WERI-Rb-1 (cell line): ENCODE data around the gene DYRK1B.
"Not testable (repeated sequence)": the region's sequence is repeated elsewhere in the genome, so short reads cannot be mapped to it uniquely, and the experiment has no call there.

Experiments
- DNase-seq: peaks from one replicate; pipeline ENCODE4 v3.0.0-alpha.2; 2020
- H3K27ac ChIP-seq: fragments of 250-450 bp; sonication (Bioruptor Pico); 2 replicates; pipeline ENCODE4 v1.5.1; 2020; ENCODE audit warnings: mild to moderate bottlenecking, moderate library complexity
- H3K27me3 ChIP-seq: fragments of 250-450 bp; sonication (Bioruptor Pico); 2 replicates; pipeline ENCODE4 v1.5.1; 2021; ENCODE audit warnings: mild to moderate bottlenecking, low read depth, moderate library complexity; ENCODE audit not compliant: insufficient read depth, severe bottlenecking
- H3K36me3 ChIP-seq: fragments of 250-450 bp; sonication (Bioruptor Pico); 2 replicates; pipeline ENCODE4 v1.5.1; 2020; ENCODE audit warnings: mild to moderate bottlenecking, moderate library complexity
- H3K4me3 ChIP-seq: 2 replicates; pipeline ENCODE4 v1.5.1; 2011; ENCODE audit warnings: low read depth, mild to moderate bottlenecking, control low read depth, low read length
- H3K9me3 ChIP-seq: fragments of 250-450 bp; sonication (Bioruptor Pico); 2 replicates; pipeline ENCODE4 v1.5.1; 2021; ENCODE audit warnings: mild to moderate bottlenecking, moderate library complexity; ENCODE audit not compliant: severe bottlenecking
- TF ChIP-seq, protein P1 (sequence below): IDR thresholded peaks from 2 replicates; pipeline ENCODE4 v1.5.1; 2011; ENCODE audit warnings: low read depth, mild to moderate bottlenecking, control low read depth, inconsistent platforms, low read length

DYRK1B gene

DNA sequence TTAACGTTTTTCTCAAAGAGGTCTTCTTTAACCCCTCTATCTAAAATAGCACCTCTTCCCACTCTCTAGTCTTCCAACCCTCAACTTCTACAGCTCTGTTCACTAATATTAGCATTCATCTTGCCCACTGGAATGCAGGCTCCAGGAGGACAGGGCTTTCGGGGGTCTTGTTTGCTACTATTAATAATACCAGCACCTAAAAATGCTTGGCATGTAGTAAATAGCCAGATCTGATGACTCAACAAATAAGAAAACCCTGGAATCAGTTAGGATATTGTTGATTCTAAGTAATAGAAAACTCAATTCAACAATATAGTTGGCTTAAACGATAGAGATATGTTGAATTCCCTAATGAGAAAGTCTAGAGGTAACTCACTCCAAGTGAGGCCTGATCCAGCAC, 14.2 kb downstream of the DYRK1B start:
- TF ChIP-seq, protein P1, sequence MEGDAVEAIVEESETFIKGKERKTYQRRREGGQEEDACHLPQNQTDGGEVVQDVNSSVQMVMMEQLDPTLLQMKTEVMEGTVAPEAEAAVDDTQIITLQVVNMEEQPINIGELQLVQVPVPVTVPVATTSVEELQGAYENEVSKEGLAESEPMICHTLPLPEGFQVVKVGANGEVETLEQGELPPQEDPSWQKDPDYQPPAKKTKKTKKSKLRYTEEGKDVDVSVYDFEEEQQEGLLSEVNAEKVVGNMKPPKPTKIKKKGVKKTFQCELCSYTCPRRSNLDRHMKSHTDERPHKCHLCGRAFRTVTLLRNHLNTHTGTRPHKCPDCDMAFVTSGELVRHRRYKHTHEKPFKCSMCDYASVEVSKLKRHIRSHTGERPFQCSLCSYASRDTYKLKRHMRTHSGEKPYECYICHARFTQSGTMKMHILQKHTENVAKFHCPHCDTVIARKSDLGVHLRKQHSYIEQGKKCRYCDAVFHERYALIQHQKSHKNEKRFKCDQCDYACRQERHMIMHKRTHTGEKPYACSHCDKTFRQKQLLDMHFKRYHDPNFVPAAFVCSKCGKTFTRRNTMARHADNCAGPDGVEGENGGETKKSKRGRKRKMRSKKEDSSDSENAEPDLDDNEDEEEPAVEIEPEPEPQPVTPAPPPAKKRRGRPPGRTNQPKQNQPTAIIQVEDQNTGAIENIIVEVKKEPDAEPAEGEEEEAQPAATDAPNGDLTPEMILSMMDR: no peak
- H3K36me3 ChIP-seq: peaks cover 3% of the 10 kb centered on the region
- no peak overlapping the region for H3K4me3 ChIP-seq
- H3K27ac ChIP-seq: no peak overlapping the region
- no peaks in the 10 kb centered on the region for H3K27me3 ChIP-seq
- DNase-seq: no peak
- H3K9me3 ChIP-seq: no peaks in the 10 kb centered on the region

DNA sequence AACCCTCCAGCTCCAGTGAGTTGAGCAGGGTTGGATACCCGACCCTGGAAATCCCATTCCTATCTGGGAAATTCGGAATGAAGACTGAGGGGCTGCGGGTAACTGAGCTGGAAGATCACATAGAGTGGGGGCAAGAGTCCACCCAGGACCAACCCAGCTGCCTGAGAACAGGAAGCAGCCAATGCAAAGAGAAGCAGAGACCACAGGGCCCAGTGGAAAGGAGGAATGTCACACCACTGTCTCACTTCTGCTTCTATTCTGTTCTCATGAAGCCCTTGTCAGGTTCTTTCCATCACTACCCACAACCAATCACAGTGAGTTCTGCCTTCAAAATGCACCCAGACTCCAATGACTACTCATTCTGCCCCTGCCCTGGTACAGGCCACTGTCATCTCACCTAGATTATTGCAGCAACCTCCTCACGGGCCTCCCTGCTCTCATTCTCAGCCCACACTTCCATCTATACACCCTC, 15.3 kb downstream of the DYRK1B start:
- Histone ChIP-seq H3K36me3 (peaks cover 3% of the 10 kb centered on the region; the same call in 1 of the 2 replicates), H3K27me3 (no peaks in the 10 kb centered on the region), H3K4me3 (no peak overlapping the region), H3K27ac (no peak overlapping the region), H3K9me3 (no peaks in the 10 kb centered on the region)
- no peak for DNase-seq
- TF ChIP-seq, protein P1: no peak

DNA sequence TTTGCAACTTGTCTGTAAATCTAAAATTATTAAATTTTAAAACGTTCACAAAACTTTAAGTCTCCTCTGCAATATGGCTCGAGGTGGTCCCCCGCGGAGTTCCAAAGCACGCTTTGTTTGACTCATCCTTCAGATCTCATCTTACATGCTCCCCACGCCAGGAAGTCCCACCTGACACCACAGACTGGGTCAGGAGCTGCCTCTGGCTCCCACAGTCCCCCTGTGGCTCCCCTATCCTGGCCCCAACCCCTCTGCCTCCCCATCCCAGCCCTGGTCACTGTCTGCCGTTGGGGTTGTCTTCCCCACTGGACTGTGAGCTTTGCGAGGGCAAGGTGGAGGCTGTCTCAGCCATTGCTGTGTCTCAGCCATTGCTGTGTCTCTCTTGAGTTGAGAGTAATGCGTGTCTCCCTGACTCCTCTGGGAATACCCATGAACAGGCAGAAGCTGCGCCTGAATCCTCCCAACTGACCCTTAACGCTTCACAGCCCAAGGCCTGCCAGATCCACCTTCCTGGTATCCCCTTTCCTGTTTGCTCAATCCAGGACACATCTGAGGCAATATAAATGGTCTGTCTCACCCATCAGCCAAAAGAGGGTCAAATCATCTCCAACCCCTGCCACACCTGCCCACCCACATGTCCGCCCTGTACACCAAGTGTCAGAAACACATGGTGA, 15.9 kb downstream of the DYRK1B start:
- TF ChIP-seq, protein P1: no peak
- no peak for DNase-seq

DNA sequence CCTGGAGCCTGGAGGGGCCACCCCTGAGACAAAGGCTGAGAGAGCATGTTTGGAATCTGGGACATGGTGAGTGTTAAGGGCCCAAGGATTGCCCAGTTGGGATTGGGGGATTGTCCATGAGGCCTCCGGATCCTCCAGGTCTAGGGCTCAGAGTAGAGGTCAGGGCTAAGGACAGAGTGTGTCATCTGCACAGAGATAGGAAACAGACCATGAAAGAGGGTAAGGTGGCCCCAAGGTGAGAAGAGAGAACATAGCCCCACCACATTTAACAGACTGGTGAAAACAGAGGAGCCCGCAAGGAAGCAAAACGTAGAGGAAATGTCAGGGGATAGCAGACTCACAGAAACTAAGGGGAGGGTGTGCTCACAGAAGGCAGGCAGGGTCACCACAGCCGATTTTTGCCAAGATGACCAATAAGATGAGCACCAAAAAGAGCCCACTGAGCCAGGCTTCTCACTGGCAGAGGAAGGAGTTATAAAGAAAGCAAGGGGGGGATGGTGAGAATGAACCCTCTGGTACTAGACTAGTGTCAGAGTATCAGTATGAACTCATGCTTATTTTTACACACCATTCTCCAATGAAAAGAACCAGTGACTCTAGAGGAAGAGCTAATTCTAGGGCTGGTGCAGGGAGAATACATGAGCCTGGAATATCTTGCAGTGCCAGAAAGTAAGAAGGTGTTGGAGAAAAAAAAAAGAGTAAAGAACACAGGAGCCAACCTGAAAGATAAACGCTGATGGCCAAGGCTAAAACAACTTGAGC, 17.5 kb downstream of the DYRK1B start:
- H3K27me3 ChIP-seq: no peaks in the 10 kb centered on the region
- peaks cover 3% of the 10 kb centered on the region; the same call in 1 of the 2 replicates for H3K36me3 ChIP-seq
- TF ChIP-seq, protein P1: no peak
- no peak for DNase-seq
- no peaks in the 10 kb centered on the region for H3K9me3 ChIP-seq
- H3K4me3 ChIP-seq: no peak overlapping the region
- H3K27ac ChIP-seq: no peak overlapping the region

More for the DNA sequence above, 15.9 kb downstream of the DYRK1B start:
- H3K9me3 ChIP-seq: no peaks in the 10 kb centered on the region
- no peak overlapping the region for H3K27ac ChIP-seq
- H3K4me3 ChIP-seq: no peak overlapping the region
- H3K36me3 ChIP-seq: peaks cover 3% of the 10 kb centered on the region; the same call in 1 of the 2 replicates
- H3K27me3 ChIP-seq: no peaks in the 10 kb centered on the region

DNA sequence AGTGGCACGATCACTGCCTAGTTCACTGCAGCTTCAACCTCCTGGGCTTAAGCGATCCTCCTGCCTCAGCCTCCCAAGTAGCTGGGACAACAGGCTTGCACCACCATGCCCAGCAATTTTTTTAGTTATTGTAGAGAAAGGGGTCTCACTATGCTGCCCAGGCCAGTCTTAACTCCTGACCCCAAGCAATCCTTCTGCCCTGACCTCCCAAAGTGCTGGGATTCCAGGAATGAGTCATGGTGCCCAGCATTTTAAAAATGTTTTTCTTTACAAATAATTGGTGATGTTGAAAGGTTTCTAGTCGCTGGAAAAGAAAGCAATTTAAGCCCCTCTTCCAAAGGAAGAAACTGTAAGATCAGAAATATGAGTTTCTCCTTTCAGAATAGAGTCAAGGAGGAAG, 19.4 kb downstream of the DYRK1B start:
- TF ChIP-seq, protein P1: no peak
- Histone ChIP-seq H3K36me3 (peaks cover 3% of the 10 kb centered on the region; the same call in 1 of the 2 replicates), H3K9me3 (no peaks in the 10 kb centered on the region)

DNA sequence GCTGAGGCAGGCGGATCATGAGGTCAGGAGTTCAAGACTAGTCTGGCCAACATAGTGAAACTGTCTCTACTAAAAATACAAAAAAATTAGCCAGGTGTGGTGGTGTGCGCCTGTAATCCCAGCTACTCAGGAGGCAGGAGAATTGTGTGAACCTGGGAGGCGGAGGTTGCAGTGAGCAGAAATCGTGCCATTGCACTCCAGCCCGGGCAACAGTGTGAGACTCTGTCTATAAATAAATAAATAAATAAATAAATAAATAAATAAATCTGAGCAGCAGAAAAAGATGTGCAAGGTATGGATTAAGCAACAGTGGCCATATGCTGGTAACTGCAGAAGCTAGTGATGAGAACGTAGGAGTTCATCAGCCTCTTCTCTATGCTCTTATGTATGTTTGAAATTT, 19.9 kb downstream of the DYRK1B start:
- H3K36me3 ChIP-seq, H3K4me3 ChIP-seq, H3K27me3 ChIP-seq, DNase-seq, H3K27ac ChIP-seq, H3K9me3 ChIP-seq: not testable (repeated sequence)

More for the DNA sequence above, 19.4 kb downstream of the DYRK1B start:
- DNase-seq: no peak
- Histone ChIP-seq H3K27me3 (no peaks in the 10 kb centered on the region), H3K27ac (no peak overlapping the region), H3K4me3 (no peak overlapping the region)
